WTC11 (cell line): ENCODE data around the gene RPS15. TPM values are rescaled to one million over a fixed set of nuclear protein-coding genes. Genes with fewer than 3 reads are reported as not detected.

ENCODE experiments used
- ATAC-seq: fragments of 200-7000 bp; cut with Tn5 transposase; 2 replicates; pipeline ENCODE4 v1.10.0; 2021; ENCODE audit warnings: mild to moderate bottlenecking, moderate library complexity
- CTCF ChIA-PET: fragments of 300-600 bp; sonication (Branson Sonifier 250); formaldehyde crosslinking; loops from one replicate; lab custom pipeline; 2021; ENCODE audit warnings: antibody characterized with exemption; lab: Charles Lee
- POLR2A ChIA-PET: fragments of 350-600 bp; sonication (Branson Sonifier 250); formaldehyde crosslinking; loops from one replicate; lab custom pipeline; 2021; ENCODE audit warnings: antibody characterized with exemption; lab: Charles Lee
- DNase-seq: peaks from one replicate; pipeline ENCODE4 v3.0.0; 2021; ENCODE audit warnings: low spot score
- H3K27ac Mint-ChIP-seq: 2 replicates; pipeline ENCODE4 v1.8.0; 2021; ENCODE audit warnings: mixed read lengths
- H3K27me3 Mint-ChIP-seq: 2 replicates; pipeline ENCODE4 v1.8.0; 2021; ENCODE audit warnings: low read depth, mild to moderate bottlenecking, moderate library complexity, mixed read lengths
- H3K36me3 Mint-ChIP-seq: 2 replicates; pipeline ENCODE4 v1.8.0; 2021; ENCODE audit warnings: mixed read lengths
- H3K4me1 Mint-ChIP-seq: 2 replicates; pipeline ENCODE4 v1.8.0; 2022; ENCODE audit warnings: mixed read lengths
- H3K4me3 Mint-ChIP-seq: 2 replicates; pipeline ENCODE4 v1.8.0; 2021; ENCODE audit warnings: mild to moderate bottlenecking, moderate library complexity, mixed read lengths
- H3K9me3 Mint-ChIP-seq: 2 replicates; pipeline ENCODE4 v1.8.0; 2021; ENCODE audit warnings: mixed read lengths
- ATF2 ChIP-seq: sonication (generic); formaldehyde crosslinking; IDR thresholded peaks from 2 replicates; pipeline ENCODE4 v1.8.1; 2022; ENCODE audit warnings: low read depth, missing genetic modification reagents, borderline replicate concordance
- CBFB ChIP-seq: sonication (generic); formaldehyde crosslinking; IDR thresholded peaks from 2 replicates; pipeline ENCODE4 v1.8.1; 2022; ENCODE audit warnings: mild to moderate bottlenecking, low read depth, missing genetic modification reagents
- CTCF ChIP-seq: fragments of 200-600 bp; IDR thresholded peaks from 2 replicates; pipeline ENCODE4 v1.8.0; 2022; ENCODE audit warnings: antibody characterized with exemption
- ESRRA ChIP-seq: sonication (generic); formaldehyde crosslinking; IDR thresholded peaks from 2 replicates; pipeline ENCODE4 v1.8.1; 2022; ENCODE audit warnings: mild to moderate bottlenecking, missing genetic modification reagents, borderline replicate concordance
- FOXK1 ChIP-seq: sonication (generic); formaldehyde crosslinking; IDR thresholded peaks from 2 replicates; pipeline ENCODE4 v1.8.0; 2022; ENCODE audit warnings: mild to moderate bottlenecking, moderate library complexity, missing genetic modification reagents
- GTF2I ChIP-seq: fragments of 250-450 bp; sonication (Bioruptor Pico); conservative IDR thresholded peaks from 2 replicates; pipeline ENCODE4 v1.4.0; 2021; ENCODE audit warnings: mild to moderate bottlenecking
- JUN ChIP-seq: sonication (generic); formaldehyde crosslinking; IDR thresholded peaks from 2 replicates; pipeline ENCODE4 v1.8.0; 2023; ENCODE audit warnings: mild to moderate bottlenecking, missing genetic modification reagents
- NFE2L1 ChIP-seq: sonication (generic); formaldehyde crosslinking; IDR thresholded peaks from 2 replicates; pipeline ENCODE4 v1.8.1; 2023; ENCODE audit warnings: missing genetic modification reagents
- OVOL2 ChIP-seq: fragments of 250-450 bp; sonication (Bioruptor Pico); IDR thresholded peaks from 2 replicates; pipeline ENCODE4 v1.9.0; 2021; ENCODE audit warnings: mild to moderate bottlenecking, borderline replicate concordance
- RELA ChIP-seq: sonication (generic); formaldehyde crosslinking; IDR thresholded peaks from 2 replicates; pipeline ENCODE4 v1.8.1; 2022; ENCODE audit warnings: missing genetic modification reagents, mild to moderate bottlenecking, borderline replicate concordance
- USF2 ChIP-seq: sonication (generic); formaldehyde crosslinking; IDR thresholded peaks from 2 replicates; pipeline ENCODE4 v1.8.1; 2023; ENCODE audit warnings: mild to moderate bottlenecking, missing genetic modification reagents, moderate library complexity
- ZNF121 ChIP-seq: sonication (generic); formaldehyde crosslinking; IDR thresholded peaks from 2 replicates; pipeline ENCODE4 v1.8.0; 2023; ENCODE audit warnings: missing genetic modification reagents
- ZNF232 ChIP-seq: sonication (generic); formaldehyde crosslinking; IDR thresholded peaks from 2 replicates; pipeline ENCODE4 v1.8.0; 2022; ENCODE audit warnings: mild to moderate bottlenecking, missing genetic modification reagents
- ZNF263 ChIP-seq: sonication (generic); formaldehyde crosslinking; IDR thresholded peaks from 2 replicates; pipeline ENCODE4 v1.8.1; 2022; ENCODE audit warnings: low read depth, mild to moderate bottlenecking, moderate library complexity, missing genetic modification reagents
- total RNA-seq: library from RNA; stranded (reverse); gene quantifications from 3 replicates; pipeline ENCODE4 v1.2.3, GENCODE V29; 2021
- TF ChIP-seq, protein P1 (sequence below): sonication (generic); formaldehyde crosslinking; IDR thresholded peaks from 2 replicates; pipeline ENCODE4 v1.8.0; 2022; ENCODE audit warnings: mild to moderate bottlenecking, missing genetic modification reagents
- TF ChIP-seq, protein P2 (sequence below): fragments of 250-450 bp; sonication (Bioruptor Pico); IDR thresholded peaks from 2 replicates; pipeline ENCODE4 v2.1.2; 2022; ENCODE audit warnings: mild to moderate bottlenecking, moderate library complexity

The RPS15 gene
- total RNA-seq, 1 experiment from 2014 or later, result 1,932 TPM

DNA sequence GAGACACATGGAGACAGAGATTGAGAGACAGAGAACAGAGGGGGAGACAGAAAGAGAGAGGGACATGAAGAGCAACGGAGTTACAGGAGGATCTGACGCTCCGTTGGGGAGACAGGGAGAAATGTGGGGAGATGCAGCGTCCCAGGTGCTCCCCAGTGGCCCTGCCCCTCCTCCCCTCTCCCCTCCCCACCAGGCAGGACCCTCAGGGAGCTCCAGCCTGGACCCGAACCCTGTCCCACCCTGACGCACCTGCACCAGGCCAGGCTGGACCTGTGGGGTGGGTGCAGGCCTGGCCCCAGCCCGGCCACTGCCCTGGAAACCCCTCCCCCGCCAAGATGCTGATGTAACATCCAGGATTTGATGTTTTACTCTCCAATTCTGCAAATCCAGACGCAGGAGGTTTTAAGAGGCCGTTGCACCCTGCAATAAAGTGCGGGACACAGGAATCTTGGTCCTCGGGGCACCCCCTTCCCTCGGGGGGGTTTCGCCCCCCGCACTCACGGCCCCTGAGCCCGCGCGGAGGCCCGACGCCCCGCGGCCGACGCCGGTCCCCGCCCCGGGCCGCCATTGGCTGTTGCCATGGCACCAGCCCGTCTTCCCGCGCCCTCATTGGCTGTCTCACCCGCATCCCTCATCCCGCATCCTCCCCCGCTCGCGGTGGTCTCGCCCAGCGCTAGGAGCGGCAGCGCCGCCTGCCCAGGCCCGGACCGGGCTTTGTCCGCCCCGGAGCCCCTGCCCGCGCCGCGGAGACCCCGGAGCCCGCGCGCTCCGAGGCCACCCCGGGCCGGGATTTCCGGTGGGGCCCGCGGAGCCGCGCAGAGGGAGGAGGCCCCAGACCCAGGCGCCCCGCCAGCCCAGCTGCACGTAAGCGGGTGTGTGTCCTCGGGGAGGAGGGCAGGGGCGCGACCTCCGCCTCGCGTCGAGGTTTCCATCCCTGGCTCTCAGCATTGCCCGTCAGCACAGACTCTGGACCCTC is 11.6 kb downstream of the RPS15 start, which contains the start of gene APC2 (continued):
- TF ChIP-seq, protein P1, sequence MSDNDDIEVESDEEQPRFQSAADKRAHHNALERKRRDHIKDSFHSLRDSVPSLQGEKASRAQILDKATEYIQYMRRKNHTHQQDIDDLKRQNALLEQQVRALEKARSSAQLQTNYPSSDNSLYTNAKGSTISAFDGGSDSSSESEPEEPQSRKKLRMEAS, result peak; percentile 55
- TF ChIP-seq, all 79 proteins: peak for 4

DNA sequence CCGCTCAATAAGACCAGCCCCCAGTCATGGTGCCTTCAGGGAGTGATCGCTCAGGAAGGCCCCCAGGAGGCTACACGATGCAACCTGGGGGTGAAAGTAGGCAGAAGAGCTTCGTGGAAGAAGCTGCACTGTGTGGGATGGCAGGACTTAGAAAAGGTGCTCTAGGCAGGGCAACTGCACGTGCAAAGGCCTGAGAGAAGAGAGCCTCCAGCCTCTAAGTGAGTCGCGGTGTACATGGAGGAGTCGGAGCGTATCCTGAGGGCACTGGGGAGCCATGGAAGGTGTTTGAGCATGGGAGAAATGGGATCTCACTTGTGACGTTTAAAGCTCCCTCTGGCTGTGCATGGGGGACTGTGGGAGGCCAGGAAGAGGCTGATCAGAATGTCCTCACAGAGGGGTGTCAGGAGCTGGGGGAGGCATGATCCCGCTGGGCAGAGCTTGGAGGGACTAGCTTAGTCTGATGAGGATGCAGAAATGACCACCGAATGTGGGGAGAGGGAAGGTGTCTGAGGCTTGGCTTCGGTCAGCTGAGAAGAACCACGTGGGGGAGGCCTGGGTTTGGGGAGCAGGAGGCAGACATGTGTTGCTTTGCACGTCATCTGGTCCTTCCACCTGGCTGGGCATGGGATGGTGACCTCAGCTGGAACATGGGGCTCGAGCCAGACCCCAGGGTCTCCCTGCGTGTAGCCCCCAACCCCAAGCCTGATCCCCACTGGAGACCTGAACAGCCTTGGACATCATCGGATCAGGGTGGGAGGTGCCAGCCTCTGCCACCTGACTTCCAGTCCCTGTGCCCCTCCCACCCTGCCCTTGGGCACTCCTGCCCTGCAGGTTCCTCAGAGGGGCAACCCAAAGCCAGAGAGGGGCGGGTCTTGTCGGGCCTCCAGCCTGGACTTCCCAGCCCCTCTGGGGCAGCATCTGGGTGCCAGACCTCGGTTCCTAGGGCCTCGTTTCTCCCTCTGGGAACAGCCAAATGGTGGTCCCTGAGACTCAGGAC is 12.8 kb downstream of the RPS15 start:
- DNase-seq (no peak), ATAC-seq (no peak)
- no peaks in the 10 kb centered on the region for H3K9me3 Mint-ChIP-seq
- no peak for TF ChIP-seq FOXK1
- TF ChIP-seq GTF2I (CRISPR knock-in tag), result peak; percentile 80
- TF ChIP-seq NFE2L1, result no peak
- H3K36me3 Mint-ChIP-seq, result no peaks in the 10 kb centered on the region
- H3K27me3 Mint-ChIP-seq, result peaks cover 75% of the 10 kb centered on the region
- ChIA-PET CTCF (interaction anchor here (1.4 kb wide), 2 partner anchors 17 to 171 kb away, joined by 3 to 5 read pairs; no protein-coding TSS in a partner anchor), POLR2A (interaction anchor here (0.8 kb wide), 1 partner anchor 24 kb away, joined by 3 read pairs; no protein-coding TSS in a partner anchor)
- no peak overlapping the region for H3K27ac Mint-ChIP-seq
- H3K4me3 Mint-ChIP-seq, result no peak overlapping the region
- peaks cover 5% of the 10 kb centered on the region; the same call in 1 of the 2 replicates for H3K4me1 Mint-ChIP-seq

GRCh38 chr19:1451916-1452801 is 14.0 kb downstream of the RPS15 start:
- CTCF ChIA-PET, result interaction anchor here (1.0 to 1.5 kb wide), 4 partner anchors 14 to 94 kb away, joined by 3 to 7 read pairs (median 4); partner anchors contain the start of genes PCSK4 and REEP6

GRCh38 chr19:1452802-1453524 is 14.8 kb downstream of the RPS15 start:
- Mint-ChIP-seq H3K36me3 (no peaks in the 10 kb centered on the region), H3K27me3 (peaks cover 67% of the 10 kb centered on the region), H3K27ac (no peak overlapping the region), H3K4me3 (no peak overlapping the region), H3K9me3 (no peaks in the 10 kb centered on the region), H3K4me1 (peaks cover 8% of the 10 kb centered on the region; the same call in 1 of the 2 replicates)
- ChIA-PET CTCF (interaction anchor here (1.0 to 5.2 kb wide), 7 partner anchors 8 to 93 kb away, joined by 3 to 76 read pairs (median 5); partner anchors contain the start of genes PCSK4 and REEP6), POLR2A (interaction anchor here (1.0 to 1.3 kb wide), 3 partner anchors 9 to 13 kb away, joined by 3 to 8 read pairs (median 4); no protein-coding TSS in a partner anchor)
- ATAC-seq, result no peak
- no peak for DNase-seq
- TF ChIP-seq CTCF (no peak), ESRRA (no peak), ZNF121 (no peak), ZNF232 (no peak), ATF2 (CRISPR knock-in tag) (no peak), JUN (no peak), RELA (no peak), CBFB (CRISPR knock-in tag) (no peak), OVOL2 (CRISPR knock-in tag) (no peak)
- TF ChIP-seq, protein P2, sequence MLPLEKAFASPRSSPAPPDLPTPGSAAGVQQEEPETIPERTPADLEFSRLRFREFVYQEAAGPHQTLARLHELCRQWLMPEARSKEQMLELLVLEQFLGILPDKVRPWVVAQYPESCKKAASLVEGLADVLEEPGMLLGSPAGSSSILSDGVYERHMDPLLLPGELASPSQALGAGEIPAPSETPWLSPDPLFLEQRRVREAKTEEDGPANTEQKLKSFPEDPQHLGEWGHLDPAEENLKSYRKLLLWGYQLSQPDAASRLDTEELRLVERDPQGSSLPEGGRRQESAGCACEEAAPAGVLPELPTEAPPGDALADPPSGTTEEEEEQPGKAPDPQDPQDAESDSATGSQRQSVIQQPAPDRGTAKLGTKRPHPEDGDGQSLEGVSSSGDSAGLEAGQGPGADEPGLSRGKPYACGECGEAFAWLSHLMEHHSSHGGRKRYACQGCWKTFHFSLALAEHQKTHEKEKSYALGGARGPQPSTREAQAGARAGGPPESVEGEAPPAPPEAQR (CRISPR knock-in tag), result no peak

More at GRCh38 chr19:1451916-1452801, 14.0 kb downstream of the RPS15 start:
- no peaks in the 10 kb centered on the region for H3K9me3 Mint-ChIP-seq
- H3K36me3 Mint-ChIP-seq, result no peaks in the 10 kb centered on the region
- H3K4me3 Mint-ChIP-seq, result no peak overlapping the region
- TF ChIP-seq USF2 (no peak), ZNF263 (CRISPR knock-in tag) (peak; percentile 92)
- TF ChIP-seq, all 79 proteins: peak for 1
- ATAC-seq (no peak), DNase-seq (peak; percentile 61)
- Mint-ChIP-seq H3K27ac (no peak overlapping the region), H3K27me3 (peaks cover 69% of the 10 kb centered on the region), H3K4me1 (peaks cover 5% of the 10 kb centered on the region; the same call in 1 of the 2 replicates)
- POLR2A ChIA-PET, result interaction anchor here (0.7 to 1.3 kb wide), 4 partner anchors 8 to 36 kb away, joined by 3 to 8 read pairs (median 4); no protein-coding TSS in a partner anchor
